Activated CD4-positive, alpha-beta T cell treated with anti-CD3 and anti-CD28 coated beads, Interleukin-2, amount 10 ng/mL, durations not matched to agents 7 days and 5 days (primary cell): ENCODE results near the gene GCNT2. TPM values are rescaled to one million over a fixed set of nuclear protein-coding genes. Genes with fewer than 3 reads are reported as not detected.
"Not testable (repeated sequence)": the region's sequence is repeated elsewhere in the genome, so short reads cannot be mapped to it uniquely, and the experiment has no call there.

ENCODE experiments used
- CTCF ChIA-PET: fragments of 350-600 bp; sonication (Branson Sonifier 250); formaldehyde crosslinking; loops from one replicate; lab custom pipeline; 2021; ENCODE audit warnings: antibody characterized with exemption; lab: Charles Lee
- POLR2A ChIA-PET: fragments of 350-600 bp; sonication (Branson Sonifier 250); formaldehyde crosslinking; loops from one replicate; lab custom pipeline; 2021; ENCODE audit warnings: antibody characterized with exemption; lab: Charles Lee
- DNase-seq: peaks from one replicate; pipeline ENCODE4 v3.0.0-alpha.2; 2020
- H3K27ac Mint-ChIP-seq: one replicate; pipeline ENCODE4 v1.8.0; 2021; ENCODE audit warnings: mild to moderate bottlenecking, moderate library complexity, mixed read lengths
- H3K27me3 Mint-ChIP-seq: one replicate; pipeline ENCODE4 v1.8.0; 2021; ENCODE audit warnings: mixed read lengths
- H3K36me3 Mint-ChIP-seq: one replicate; pipeline ENCODE4 v1.8.0; 2021; ENCODE audit warnings: low read depth, mixed read lengths
- H3K4me1 Mint-ChIP-seq: one replicate; pipeline ENCODE4 v1.8.0; 2021; ENCODE audit warnings: mixed read lengths
- H3K4me3 Mint-ChIP-seq: one replicate; pipeline ENCODE4 v1.8.0; 2021; ENCODE audit warnings: mild to moderate bottlenecking, moderate library complexity, mixed read lengths
- H3K9me3 Mint-ChIP-seq: one replicate; pipeline ENCODE4 v1.8.0; 2021; ENCODE audit warnings: mixed read lengths
- total RNA-seq, 2 experiments: library from RNA; stranded (reverse); gene quantifications; one replicate each; pipeline ENCODE4 v1.2.3, GENCODE V29; 2021

The GCNT2 gene
- total RNA-seq, 2 experiments from 2014 or later, result 5.0 to 5.5 TPM

GRCh38 chr6:10520468-10520867 lies 683 bp upstream of the GCNT2 start:
- CTCF ChIA-PET, result interaction anchor here (0.6 to 1.2 kb wide), 2 partner anchors 9 to 79 kb away, joined by 3 to 4 read pairs; no protein-coding TSS in a partner anchor
- Mint-ChIP-seq H3K9me3 (no peaks in the 10 kb centered on the region), H3K36me3 (no peaks in the 10 kb centered on the region), H3K4me1 (peaks cover 10% of the 10 kb centered on the region), H3K27me3 (no peaks in the 10 kb centered on the region), H3K27ac (no peak overlapping the region), H3K4me3 (no peak overlapping the region)
- POLR2A ChIA-PET, result no interaction called here
- DNase-seq, result no peak

- Mint-ChIP-seq H3K27ac (no peak overlapping the region), H3K4me1 (peaks cover 17% of the 10 kb centered on the region), H3K27me3 (no peaks in the 10 kb centered on the region), H3K9me3 (no peaks in the 10 kb centered on the region), H3K36me3 (no peaks in the 10 kb centered on the region), H3K4me3 (no peak overlapping the region)
- ChIA-PET CTCF (interaction anchor here (0.6 to 1.2 kb wide), 3 partner anchors 10 to 172 kb away, joined by 3 to 5 read pairs (median 3); partner anchors contain the start of genes C6orf52 and PAK1IP1), POLR2A (no interaction called here)
- no peak for DNase-seq
These were observed 1.9 kb downstream of the GCNT2 start for GRCh38 chr6:10522929-10523573.

- peaks cover 38% of the 10 kb centered on the region for H3K4me1 Mint-ChIP-seq
- ChIA-PET CTCF (interaction anchor here (0.9 to 1.4 kb wide), 2 partner anchors 19 to 40 kb away, joined by 3 read pairs; no protein-coding TSS in a partner anchor), POLR2A (interaction anchor here (0.6 kb wide), 1 partner anchor 10 kb away, joined by 3 read pairs; no protein-coding TSS in a partner anchor)
These were observed 5.0 kb downstream of the GCNT2 start for GRCh38 chr6:10526156-10526555.

GRCh38 chr6:10528158-10528981 lies 7.2 kb downstream of the GCNT2 start:
- H3K9me3 Mint-ChIP-seq, result no peaks in the 10 kb centered on the region
- peaks cover 17% of the 10 kb centered on the region for H3K36me3 Mint-ChIP-seq
- H3K4me3 Mint-ChIP-seq, result peak overlapping the region; percentile 85
- CTCF ChIA-PET, result interaction anchor here (0.7 to 1.3 kb wide), 3 partner anchors 8 to 155 kb away, joined by 3 to 4 read pairs (median 3); no protein-coding TSS in a partner anchor
- peak; percentile 46 for DNase-seq
- H3K27ac Mint-ChIP-seq, result peak overlapping the region; percentile 92
- H3K27me3 Mint-ChIP-seq, result no peaks in the 10 kb centered on the region
- POLR2A ChIA-PET, result interaction anchor here (0.6 kb wide), 1 partner anchor 17 kb away, joined by 3 read pairs; no protein-coding TSS in a partner anchor
- peaks cover 53% of the 10 kb centered on the region for H3K4me1 Mint-ChIP-seq

More at GRCh38 chr6:10526156-10526555, 5.0 kb downstream of the GCNT2 start:
- H3K36me3 Mint-ChIP-seq, result peaks cover 9% of the 10 kb centered on the region
- H3K4me3 Mint-ChIP-seq, result no peak overlapping the region
- H3K9me3 Mint-ChIP-seq, result no peaks in the 10 kb centered on the region
- H3K27me3 Mint-ChIP-seq, result no peaks in the 10 kb centered on the region
- no peak for DNase-seq
- H3K27ac Mint-ChIP-seq, result no peak overlapping the region

GRCh38 chr6:10529231-10529801 lies 8.2 kb downstream of the GCNT2 start:
- Mint-ChIP-seq H3K9me3 (no peaks in the 10 kb centered on the region), H3K36me3 (peaks cover 17% of the 10 kb centered on the region), H3K4me1 (peaks cover 59% of the 10 kb centered on the region), H3K27ac (peak overlapping the region; percentile 92), H3K4me3 (peak overlapping the region; percentile 85), H3K27me3 (no peaks in the 10 kb centered on the region)
- ChIA-PET CTCF (interaction anchor here (0.7 to 1.0 kb wide), 2 partner anchors 9 to 154 kb away, joined by 3 to 4 read pairs; no protein-coding TSS in a partner anchor), POLR2A (no interaction called here)
- no peak for DNase-seq

GRCh38 chr6:10529828-10530374 lies 8.8 kb downstream of the GCNT2 start:
- H3K27me3 Mint-ChIP-seq, CTCF ChIA-PET, H3K9me3 Mint-ChIP-seq, DNase-seq: not testable (repeated sequence)
- Mint-ChIP-seq H3K4me3 (peak overlapping the region; percentile 85), H3K4me1 (peaks cover 61% of the 10 kb centered on the region), H3K27ac (peak overlapping the region; percentile 92), H3K36me3 (peaks cover 17% of the 10 kb centered on the region)
- POLR2A ChIA-PET, result interaction anchor here (0.5 kb wide), 1 partner anchor 191 kb away, joined by 7 read pairs; no protein-coding TSS in a partner anchor

GRCh38 chr6:10531503-10531902 lies 10.4 kb downstream of the GCNT2 start:
- Mint-ChIP-seq H3K9me3 (peaks cover 4% of the 10 kb centered on the region), H3K4me1 (peaks cover 65% of the 10 kb centered on the region), H3K27ac (no peak overlapping the region), H3K27me3 (no peaks in the 10 kb centered on the region), H3K4me3 (peak overlapping the region; percentile 63), H3K36me3 (peaks cover 27% of the 10 kb centered on the region)
- CTCF ChIA-PET, result interaction anchor here (0.8 kb wide), 1 partner anchor 1985 kb away, joined by 3 read pairs; no protein-coding TSS in a partner anchor
- DNase-seq, result no peak
- POLR2A ChIA-PET, result no interaction called here

GRCh38 chr6:10531942-10532341 lies 10.8 kb downstream of the GCNT2 start:
- ChIA-PET POLR2A (no interaction called here), CTCF (interaction anchor here (0.8 kb wide), 1 partner anchor 1984 kb away, joined by 3 read pairs; no protein-coding TSS in a partner anchor)
- Mint-ChIP-seq H3K27me3 (no peaks in the 10 kb centered on the region), H3K36me3 (peaks cover 27% of the 10 kb centered on the region), H3K9me3 (peaks cover 4% of the 10 kb centered on the region), H3K4me1 (peaks cover 65% of the 10 kb centered on the region), H3K4me3 (peak overlapping the region; percentile 19), H3K27ac (no peak overlapping the region)
- DNase-seq, result no peak

- DNase-seq, result no peak
- Mint-ChIP-seq H3K27ac (no peak overlapping the region), H3K4me3 (no peak overlapping the region), H3K27me3 (no peaks in the 10 kb centered on the region), H3K4me1 (peaks cover 64% of the 10 kb centered on the region), H3K9me3 (peaks cover 4% of the 10 kb centered on the region), H3K36me3 (peaks cover 30% of the 10 kb centered on the region)
- ChIA-PET CTCF (interaction anchor here (0.8 kb wide), 1 partner anchor 1984 kb away, joined by 3 read pairs; no protein-coding TSS in a partner anchor), POLR2A (no interaction called here)
These were observed 11.2 kb downstream of the GCNT2 start for GRCh38 chr6:10532392-10532791.

- CTCF ChIA-PET, result interaction anchor here (0.7 kb wide), 2 partner anchors 115 to 772 kb away, joined by 3 to 4 read pairs; no protein-coding TSS in a partner anchor
- H3K27me3 Mint-ChIP-seq, result no peaks in the 10 kb centered on the region
- H3K4me3 Mint-ChIP-seq, result no peak overlapping the region
- peaks cover 6% of the 10 kb centered on the region for H3K9me3 Mint-ChIP-seq
- DNase-seq, result no peak
- POLR2A ChIA-PET, result no interaction called here
- H3K27ac Mint-ChIP-seq, result no peak overlapping the region
- peaks cover 35% of the 10 kb centered on the region for H3K36me3 Mint-ChIP-seq
- H3K4me1 Mint-ChIP-seq, result peaks cover 49% of the 10 kb centered on the region
These were observed 13.2 kb downstream of the GCNT2 start for GRCh38 chr6:10534419-10534762.

GRCh38 chr6:10535193-10535592 lies 14.0 kb downstream of the GCNT2 start:
- H3K4me3 Mint-ChIP-seq, result no peak overlapping the region
- no peak for DNase-seq
- POLR2A ChIA-PET, result no interaction called here
- no peaks in the 10 kb centered on the region for H3K27me3 Mint-ChIP-seq
- peaks cover 43% of the 10 kb centered on the region for H3K4me1 Mint-ChIP-seq
- no peak overlapping the region for H3K27ac Mint-ChIP-seq
- CTCF ChIA-PET, result interaction anchor here (0.7 to 1.3 kb wide), 2 partner anchors 24 to 772 kb away, joined by 3 to 4 read pairs; no protein-coding TSS in a partner anchor
- peaks cover 33% of the 10 kb centered on the region for H3K36me3 Mint-ChIP-seq
- H3K9me3 Mint-ChIP-seq, result peaks cover 6% of the 10 kb centered on the region

- Mint-ChIP-seq H3K9me3 (peaks cover 10% of the 10 kb centered on the region), H3K4me1 (peaks cover 21% of the 10 kb centered on the region), H3K4me3 (no peak overlapping the region), H3K36me3 (peaks cover 33% of the 10 kb centered on the region), H3K27me3 (no peaks in the 10 kb centered on the region), H3K27ac (no peak overlapping the region)
- ChIA-PET POLR2A (no interaction called here), CTCF (no interaction called here)
- no peak for DNase-seq
These were observed 16.6 kb downstream of the GCNT2 start for GRCh38 chr6:10537726-10538125.
